ENCODE results near the gene IFRD2.
"Not testable (repeated sequence)": the region's sequence is repeated elsewhere in the genome, so short reads cannot be mapped to it uniquely, and the experiment has no call there.

The IFRD2 gene

DNA sequence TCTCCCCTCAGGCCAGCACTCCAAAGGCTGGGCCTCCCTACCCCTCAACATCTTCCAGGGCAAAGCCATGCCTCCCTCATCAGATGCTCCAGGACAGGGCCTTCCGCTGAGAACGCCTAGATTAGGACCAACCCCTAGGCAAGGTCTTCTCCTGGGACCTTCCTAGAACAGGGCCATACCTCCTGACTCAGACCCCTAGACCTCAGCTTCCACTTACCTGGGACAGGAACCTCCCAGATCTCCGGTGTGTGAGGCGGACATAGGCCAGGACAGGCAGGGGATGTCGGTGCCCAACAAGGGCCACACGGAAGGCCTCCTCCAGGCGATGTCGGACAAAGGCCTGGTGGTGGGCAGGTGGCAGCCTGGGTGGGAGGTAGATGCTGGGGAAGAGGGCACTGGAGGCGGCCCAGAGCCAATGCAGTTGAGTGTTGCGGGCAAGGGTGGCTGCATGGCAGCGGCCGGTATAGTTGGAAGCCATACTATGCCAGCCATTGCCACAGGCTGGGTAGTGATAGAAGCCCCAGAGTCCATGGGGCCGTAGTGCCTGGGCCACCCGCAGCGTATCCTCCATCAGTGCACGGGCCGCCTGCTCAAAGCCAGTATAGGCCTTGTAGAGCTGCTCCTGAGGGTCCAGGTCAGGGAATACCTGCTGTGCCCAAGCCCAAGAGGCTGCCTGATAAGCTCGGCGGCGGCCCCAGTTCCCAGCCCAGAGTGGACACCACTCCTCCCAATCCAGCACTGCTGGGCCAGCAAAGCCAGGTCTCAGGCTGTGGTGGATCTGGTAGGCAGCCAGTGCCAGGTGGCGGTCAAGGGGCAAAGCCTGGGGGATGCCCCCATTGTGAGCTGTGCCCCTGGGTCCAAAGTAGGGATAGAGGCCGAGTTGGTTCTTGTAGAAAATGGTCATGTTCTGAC lies 2.5 kb upstream of the IFRD2 start:
- WGBS, 2 experiments: 93% methylated on average over 22 of the region's 22 CpGs
- Histone ChIP-seq H3K27ac (ENCODE audit: insufficient read depth, low read depth, low read length, poor library complexity, severe bottlenecking) (no peak overlapping the region), H3K4me1 (ENCODE audit: control insufficient read depth, insufficient read depth, low read length) (peaks cover 13% of the 10 kb centered on the region), H3K36me3 (ENCODE audit: control insufficient read depth, insufficient read depth, low read length) (peaks cover 3% of the 10 kb centered on the region), H3K27me3 (ENCODE audit: control insufficient read depth, insufficient read depth, low read length, poor library complexity, severe bottlenecking) (no peaks in the 10 kb centered on the region), H3K4me3 (ENCODE audit: insufficient read depth, low read depth, low read length) (no peak overlapping the region), H3K9me3 (ENCODE audit: control insufficient read depth, low read length) (no peaks in the 10 kb centered on the region)

- H3K36me3 ChIP-seq (ENCODE audit: control insufficient read depth, insufficient read depth, low read length): peaks cover 8% of the 10 kb centered on the region
- 90 to 91% methylated on average over 4 of the region's 4 CpGs for WGBS, 2 experiments
- H3K4me1 ChIP-seq (ENCODE audit: control insufficient read depth, insufficient read depth, low read length): peaks cover 13% of the 10 kb centered on the region
- no peak overlapping the region for H3K4me3 ChIP-seq (ENCODE audit: insufficient read depth, low read depth, low read length)
- no peak overlapping the region for H3K27ac ChIP-seq (ENCODE audit: insufficient read depth, low read depth, low read length, poor library complexity, severe bottlenecking)
- H3K27me3 ChIP-seq (ENCODE audit: control insufficient read depth, insufficient read depth, low read length, poor library complexity, severe bottlenecking): no peaks in the 10 kb centered on the region
- no peaks in the 10 kb centered on the region for H3K9me3 ChIP-seq (ENCODE audit: control insufficient read depth, low read length)
Observed at GRCh38 chr3:50294089-50294488, 1.9 kb upstream of the IFRD2 start.

- H3K27me3 ChIP-seq (ENCODE audit: control insufficient read depth, insufficient read depth, low read length, poor library complexity, severe bottlenecking): no peaks in the 10 kb centered on the region
- peak overlapping the region; percentile 39 for H3K27ac ChIP-seq (ENCODE audit: insufficient read depth, low read depth, low read length, poor library complexity, severe bottlenecking)
- peaks cover 6% of the 10 kb centered on the region for H3K4me1 ChIP-seq (ENCODE audit: control insufficient read depth, insufficient read depth, low read length)
- no peak overlapping the region for H3K4me3 ChIP-seq (ENCODE audit: insufficient read depth, low read depth, low read length)
- WGBS, 2 experiments: 89 to 92% methylated on average over 12 of the region's 12 CpGs
- H3K36me3 ChIP-seq (ENCODE audit: control insufficient read depth, insufficient read depth, low read length): peaks cover 16% of the 10 kb centered on the region
- H3K9me3 ChIP-seq (ENCODE audit: control insufficient read depth, low read length): no peaks in the 10 kb centered on the region
Observed at GRCh38 chr3:50293079-50293801, 1.0 kb upstream of the IFRD2 start.

DNA sequence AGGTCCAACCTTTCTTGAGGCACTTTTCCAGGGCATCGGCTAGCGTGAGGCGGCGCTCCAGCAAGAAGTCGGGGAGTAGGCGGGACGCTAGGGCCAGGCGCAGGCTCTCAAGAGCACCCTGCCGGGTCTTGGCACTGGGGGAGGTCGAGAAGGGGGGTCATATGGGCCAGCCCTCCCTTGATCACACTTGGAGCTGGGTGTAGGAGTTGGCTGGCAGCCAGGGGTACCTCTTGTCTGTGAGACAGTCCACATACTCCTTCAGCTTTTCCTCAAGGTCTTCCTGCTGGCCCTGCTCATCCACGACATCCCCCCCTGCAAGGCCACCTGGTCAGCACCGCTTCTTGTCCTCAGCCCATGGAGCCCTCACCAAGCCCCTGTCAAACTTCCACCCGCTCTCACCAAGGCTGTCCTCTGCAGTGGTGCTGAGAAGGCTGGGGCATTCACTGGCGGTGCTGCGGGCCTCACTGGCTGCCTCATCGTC lies 2.0 kb downstream of the IFRD2 start:
- peaks cover 21% of the 10 kb centered on the region for H3K36me3 ChIP-seq (ENCODE audit: control insufficient read depth, insufficient read depth, low read length)
- no peak overlapping the region for H3K27ac ChIP-seq (ENCODE audit: insufficient read depth, low read depth, low read length, poor library complexity, severe bottlenecking)
- WGBS, 2 experiments: 95 to 96% methylated on average over 16 of the region's 16 CpGs
- peaks cover 4% of the 10 kb centered on the region for H3K4me1 ChIP-seq (ENCODE audit: control insufficient read depth, insufficient read depth, low read length)
- no peaks in the 10 kb centered on the region for H3K27me3 ChIP-seq (ENCODE audit: control insufficient read depth, insufficient read depth, low read length, poor library complexity, severe bottlenecking)
- no peaks in the 10 kb centered on the region for H3K9me3 ChIP-seq (ENCODE audit: control insufficient read depth, low read length)
- H3K4me3 ChIP-seq (ENCODE audit: insufficient read depth, low read depth, low read length): no peak overlapping the region

DNA sequence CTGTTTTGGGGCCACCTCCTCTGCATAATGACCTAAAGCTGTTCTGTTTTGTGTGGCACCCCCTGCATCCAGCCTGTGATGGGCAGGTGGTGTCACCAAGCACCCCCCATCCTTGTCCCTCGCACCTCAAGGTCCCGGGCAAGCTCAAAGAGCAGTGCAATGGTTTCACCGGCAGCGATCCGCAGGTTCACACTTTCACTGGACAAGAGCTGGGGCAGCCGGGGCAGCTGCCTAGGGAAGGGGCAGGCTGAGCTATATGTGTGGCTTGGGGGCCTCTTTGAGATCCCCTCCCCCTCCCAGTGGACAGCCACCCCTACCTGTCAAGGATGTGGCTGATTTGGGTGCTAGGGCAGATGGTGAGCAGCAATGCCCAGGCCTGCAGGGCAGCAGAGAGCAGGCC lies 3.1 kb downstream of the IFRD2 start:
- Histone ChIP-seq H3K36me3 (ENCODE audit: control insufficient read depth, insufficient read depth, low read length) (peaks cover 21% of the 10 kb centered on the region), H3K27me3 (ENCODE audit: control insufficient read depth, insufficient read depth, low read length, poor library complexity, severe bottlenecking) (no peaks in the 10 kb centered on the region), H3K4me3 (ENCODE audit: insufficient read depth, low read depth, low read length) (no peak overlapping the region), H3K4me1 (ENCODE audit: control insufficient read depth, insufficient read depth, low read length) (peaks cover 4% of the 10 kb centered on the region), H3K9me3 (ENCODE audit: control insufficient read depth, low read length) (no peaks in the 10 kb centered on the region), H3K27ac (ENCODE audit: insufficient read depth, low read depth, low read length, poor library complexity, severe bottlenecking) (no peak overlapping the region)
- WGBS, 2 experiments: 92 to 95% methylated on average over 6 of the region's 6 CpGs

DNA sequence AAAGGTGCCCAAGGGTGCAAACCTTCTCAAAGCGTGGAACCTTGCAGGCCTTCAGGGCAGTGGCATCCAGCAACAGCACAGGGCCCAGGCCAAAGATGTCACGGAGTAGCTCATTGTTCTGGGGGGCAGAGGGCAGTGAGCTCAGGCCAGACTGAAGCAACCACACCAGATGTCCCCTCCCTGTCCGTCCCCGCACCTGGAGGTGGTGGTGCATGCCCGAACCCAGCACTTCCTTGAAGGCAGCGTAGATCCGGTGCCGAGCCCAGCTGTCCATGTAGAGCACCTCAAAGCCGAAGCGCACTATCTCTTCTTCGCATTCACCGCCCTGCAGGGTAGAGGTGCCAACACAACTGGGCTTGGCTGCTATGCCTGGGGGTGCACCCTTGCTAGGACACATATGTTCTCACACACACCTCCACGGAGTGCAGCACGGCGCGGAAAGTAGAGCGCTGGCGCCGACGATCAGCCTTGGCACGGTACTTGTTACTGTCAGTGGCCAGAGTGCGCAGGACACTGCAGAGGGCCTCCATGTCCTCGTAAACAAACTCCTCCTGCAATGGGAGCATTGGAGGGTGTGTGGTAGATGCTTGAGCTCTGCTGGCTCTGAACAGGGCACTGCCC lies 3.7 kb downstream of the IFRD2 start:
- H3K9me3 ChIP-seq (ENCODE audit: control insufficient read depth, low read length): no peaks in the 10 kb centered on the region
- H3K36me3 ChIP-seq (ENCODE audit: control insufficient read depth, insufficient read depth, low read length): peaks cover 21% of the 10 kb centered on the region
- peaks cover 4% of the 10 kb centered on the region for H3K4me1 ChIP-seq (ENCODE audit: control insufficient read depth, insufficient read depth, low read length)
- 95 to 97% methylated on average over 23 of the region's 23 CpGs for WGBS, 2 experiments
- H3K27me3 ChIP-seq (ENCODE audit: control insufficient read depth, insufficient read depth, low read length, poor library complexity, severe bottlenecking): no peaks in the 10 kb centered on the region
- no peak overlapping the region for H3K27ac ChIP-seq (ENCODE audit: insufficient read depth, low read depth, low read length, poor library complexity, severe bottlenecking)
- H3K4me3 ChIP-seq (ENCODE audit: insufficient read depth, low read depth, low read length): no peak overlapping the region

GRCh38 chr3:50287262-50287661 lies 5.0 kb downstream of the IFRD2 start:
- H3K4me1 ChIP-seq (ENCODE audit: control insufficient read depth, insufficient read depth, low read length): peaks cover 4% of the 10 kb centered on the region
- no peak overlapping the region for H3K27ac ChIP-seq (ENCODE audit: insufficient read depth, low read depth, low read length, poor library complexity, severe bottlenecking)
- H3K9me3 ChIP-seq (ENCODE audit: control insufficient read depth, low read length): no peaks in the 10 kb centered on the region
- WGBS, 2 experiments: 93 to 94% methylated on average over 1 of the region's 1 CpG
- peaks cover 21% of the 10 kb centered on the region for H3K36me3 ChIP-seq (ENCODE audit: control insufficient read depth, insufficient read depth, low read length)
- no peaks in the 10 kb centered on the region for H3K27me3 ChIP-seq (ENCODE audit: control insufficient read depth, insufficient read depth, low read length, poor library complexity, severe bottlenecking)
- H3K4me3 ChIP-seq (ENCODE audit: insufficient read depth, low read depth, low read length): no peak overlapping the region

DNA sequence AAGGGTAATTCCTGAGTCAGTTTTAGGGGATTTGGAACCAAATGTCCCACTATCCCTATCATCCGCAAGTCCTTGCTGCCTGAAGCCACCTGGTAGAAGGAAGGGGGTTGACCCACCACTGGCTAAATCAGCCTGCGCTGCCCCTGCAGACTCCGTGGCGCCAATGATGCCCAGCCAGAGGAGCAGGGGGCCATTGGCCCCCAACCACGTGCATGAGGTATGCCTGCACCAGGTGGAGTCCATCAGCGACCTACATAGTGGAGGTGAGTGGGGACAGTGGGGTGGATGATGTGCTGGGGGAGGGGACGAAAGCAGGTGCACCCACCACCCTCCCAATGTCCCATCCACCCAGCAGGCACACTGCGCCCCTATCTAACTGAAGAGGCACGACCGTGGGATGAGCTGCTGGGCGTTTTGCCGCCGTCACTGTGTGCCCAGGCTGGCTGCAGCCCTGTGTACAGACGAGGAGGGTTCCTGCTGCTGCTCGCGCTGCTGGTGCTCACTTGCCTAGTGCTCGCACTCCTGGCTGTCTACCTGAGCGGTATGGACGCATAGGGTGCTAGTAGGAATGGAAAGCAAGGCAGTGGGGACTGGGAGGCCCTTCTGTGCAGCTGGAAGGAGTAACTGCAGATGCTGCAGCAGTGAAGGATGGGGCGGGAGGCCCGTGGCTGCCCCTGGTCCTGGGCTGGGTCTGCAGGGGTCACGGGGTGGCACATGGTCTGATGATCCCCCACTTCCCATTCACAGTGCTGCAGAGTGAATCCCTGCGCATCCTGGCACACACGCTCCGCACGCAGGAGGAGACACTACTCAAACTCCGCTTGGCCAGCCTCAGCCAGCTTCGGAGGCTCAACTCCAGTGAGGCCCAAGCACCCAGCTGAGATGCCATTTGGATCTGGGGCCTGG lies 5.7 kb downstream of the IFRD2 start:
- H3K9me3 ChIP-seq (ENCODE audit: control insufficient read depth, low read length): no peaks in the 10 kb centered on the region
- WGBS, 2 experiments: 95% methylated on average over 27 to 28 of the region's 28 CpGs
- H3K4me3 ChIP-seq (ENCODE audit: insufficient read depth, low read depth, low read length): no peak overlapping the region
- H3K27me3 ChIP-seq (ENCODE audit: control insufficient read depth, insufficient read depth, low read length, poor library complexity, severe bottlenecking): no peaks in the 10 kb centered on the region
- peaks cover 21% of the 10 kb centered on the region for H3K36me3 ChIP-seq (ENCODE audit: control insufficient read depth, insufficient read depth, low read length)
- peaks cover 4% of the 10 kb centered on the region for H3K4me1 ChIP-seq (ENCODE audit: control insufficient read depth, insufficient read depth, low read length)
- H3K27ac ChIP-seq (ENCODE audit: insufficient read depth, low read depth, low read length, poor library complexity, severe bottlenecking): no peak overlapping the region

GRCh38 chr3:50284121-50284520 lies 8.1 kb downstream of the IFRD2 start:
- not testable (repeated sequence) for H3K4me3 ChIP-seq (ENCODE audit: insufficient read depth, low read depth, low read length); H3K9me3 ChIP-seq (ENCODE audit: control insufficient read depth, low read length); H3K4me1 ChIP-seq (ENCODE audit: control insufficient read depth, insufficient read depth, low read length); H3K27me3 ChIP-seq (ENCODE audit: control insufficient read depth, insufficient read depth, low read length, poor library complexity, severe bottlenecking); H3K27ac ChIP-seq (ENCODE audit: insufficient read depth, low read depth, low read length, poor library complexity, severe bottlenecking)
- 88 to 94% methylated on average over 4 of the region's 6 CpGs for WGBS, 2 experiments
- H3K36me3 ChIP-seq (ENCODE audit: control insufficient read depth, insufficient read depth, low read length): peaks cover 14% of the 10 kb centered on the region
